ENCODE data around the gene CELF1. TPM values are rescaled to one million over a fixed set of nuclear protein-coding genes. Genes with fewer than 3 reads are reported as not detected.

The CELF1 gene
- total and polyA plus RNA-seq, 2 donors (not counting 1 experiment from before 2014, with no cell fraction given) = 81.1 to 100 TPM

GRCh38 chr11:47595029-47595428 lies 42.1 kb upstream of the CELF1 start:
- H3K79me2 ChIP-seq (ENCODE audit: control insufficient read depth, insufficient read depth, low read length) = no peaks in the 10 kb centered on the region
- peaks cover 38% of the 10 kb centered on the region for H3K27me3 ChIP-seq (ENCODE audit: control insufficient read depth, insufficient read depth, low read length)
- no peak overlapping the region for H2AFZ ChIP-seq (ENCODE audit: low read length)
- DNase-seq (ENCODE audit: low read depth in 2 of 2) = no peak
- H3K9ac ChIP-seq (ENCODE audit: insufficient read depth, low read length) = no peak overlapping the region
- H3K4me2 ChIP-seq (ENCODE audit: extremely low read depth, insufficient read depth, low read length) = no peak overlapping the region
- H3K4me1 ChIP-seq (ENCODE audit: control insufficient read depth, extremely low read depth, insufficient read depth, low read length) = no peaks in the 10 kb centered on the region
- no peaks in the 10 kb centered on the region for H4K20me1 ChIP-seq (ENCODE audit: control insufficient read depth, extremely low read depth, insufficient read depth, low read length)
- H3K27ac ChIP-seq (ENCODE audit: insufficient read depth, low read length) = no peak overlapping the region
- H3K9me3 ChIP-seq (ENCODE audit: control insufficient read depth, insufficient read depth, low read depth, low read length) = no peaks in the 10 kb centered on the region
- H3K36me3 ChIP-seq (ENCODE audit: control insufficient read depth, insufficient read depth, low read length) = no peaks in the 10 kb centered on the region
- TF ChIP-seq EZH2 (IDR thresholded peaks at IDR 0.05; ENCODE audit: low read length, missing control alignments) (no peak), CTCF (conservative IDR thresholded peaks at IDR 0.05 in 1 of 2, IDR thresholded peaks at IDR 0.05 in 1 of 2; ENCODE audit: low read depth in 1 of 2, low read length in 2 of 2) (no peak)
- H3K4me3 ChIP-seq (replicated peaks in 1 of 4; ENCODE audit: control extremely low read depth in 1 of 4, insufficient read depth in 1 of 4, low read depth in 3 of 4, low read length in 4 of 4) = no peak overlapping the region

GRCh38 chr11:47593934-47594855 lies 41.3 kb upstream of the CELF1 start, which contains the start of gene C1QTNF4:
C1QTNF4 (minus strand) TSS chr11:47594411; CDS start chr11:47590810, 3,601 bp downstream.
- H3K79me2 ChIP-seq (ENCODE audit: control insufficient read depth, insufficient read depth, low read length) = no peaks in the 10 kb centered on the region
- H3K9me3 ChIP-seq (ENCODE audit: control insufficient read depth, insufficient read depth, low read depth, low read length) = no peaks in the 10 kb centered on the region
- TF ChIP-seq CTCF (conservative IDR thresholded peaks at IDR 0.05 in 1 of 2, IDR thresholded peaks at IDR 0.05 in 1 of 2; ENCODE audit: low read depth in 1 of 2, low read length in 2 of 2) (no peak), EZH2 (IDR thresholded peaks at IDR 0.05; ENCODE audit: low read length, missing control alignments) (peak; percentile 57)
- H3K9ac ChIP-seq (ENCODE audit: insufficient read depth, low read length) = no peak within 1 kb of the TSS
- no peak within 1 kb of the TSS for H2AFZ ChIP-seq (ENCODE audit: low read length)
- peak within 1 kb of the TSS in 2 of 4 experiments; percentile 28 to 47 for H3K4me3 ChIP-seq (replicated peaks in 1 of 4; ENCODE audit: control extremely low read depth in 1 of 4, insufficient read depth in 1 of 4, low read depth in 3 of 4, low read length in 4 of 4)
- DNase-seq (ENCODE audit: low read depth in 2 of 2) = no peak
- no peaks in the 10 kb centered on the region for H3K4me1 ChIP-seq (ENCODE audit: control insufficient read depth, extremely low read depth, insufficient read depth, low read length)
- H3K36me3 ChIP-seq (ENCODE audit: control insufficient read depth, insufficient read depth, low read length) = no peaks in the 10 kb centered on the region
- peaks cover 41% of the 10 kb centered on the region for H3K27me3 ChIP-seq (ENCODE audit: control insufficient read depth, insufficient read depth, low read length)
- H4K20me1 ChIP-seq (ENCODE audit: control insufficient read depth, extremely low read depth, insufficient read depth, low read length) = no peaks in the 10 kb centered on the region
- H3K4me2 ChIP-seq (ENCODE audit: extremely low read depth, insufficient read depth, low read length) = peak within 1 kb of the TSS; percentile 40
- H3K27ac ChIP-seq (ENCODE audit: insufficient read depth, low read length) = no peak within 1 kb of the TSS

GRCh38 chr11:47593492-47593933 lies 40.6 kb upstream of the CELF1 start:
- Histone ChIP-seq H4K20me1 (ENCODE audit: control insufficient read depth, extremely low read depth, insufficient read depth, low read length) (no peaks in the 10 kb centered on the region), H3K27me3 (ENCODE audit: control insufficient read depth, insufficient read depth, low read length) (peaks cover 41% of the 10 kb centered on the region), H3K79me2 (ENCODE audit: control insufficient read depth, insufficient read depth, low read length) (no peaks in the 10 kb centered on the region), H3K4me1 (ENCODE audit: control insufficient read depth, extremely low read depth, insufficient read depth, low read length) (no peaks in the 10 kb centered on the region), H3K9ac (ENCODE audit: insufficient read depth, low read length) (no peak overlapping the region), H3K27ac (ENCODE audit: insufficient read depth, low read length) (no peak overlapping the region), H2AFZ (ENCODE audit: low read length) (no peak overlapping the region), H3K9me3 (ENCODE audit: control insufficient read depth, insufficient read depth, low read depth, low read length) (no peaks in the 10 kb centered on the region), H3K4me2 (ENCODE audit: extremely low read depth, insufficient read depth, low read length) (no peak overlapping the region), H3K4me3 (replicated peaks in 1 of 4; ENCODE audit: control extremely low read depth in 1 of 4, insufficient read depth in 1 of 4, low read depth in 3 of 4, low read length in 4 of 4) (peak overlapping the region in 2 of 4 experiments; percentile 28 to 47), H3K36me3 (ENCODE audit: control insufficient read depth, insufficient read depth, low read length) (no peaks in the 10 kb centered on the region)
- TF ChIP-seq EZH2 (IDR thresholded peaks at IDR 0.05; ENCODE audit: low read length, missing control alignments) (peak; percentile 92), CTCF (conservative IDR thresholded peaks at IDR 0.05 in 1 of 2, IDR thresholded peaks at IDR 0.05 in 1 of 2; ENCODE audit: low read depth in 1 of 2, low read length in 2 of 2) (no peak)
- no peak for DNase-seq (ENCODE audit: low read depth in 2 of 2)

All from fibroblast of lung (primary cell).